Endothelial cell of umbilical vein (primary cell): Measurements from ENCODE around the gene CCDC183. TPM values are rescaled to one million over a fixed set of nuclear protein-coding genes. Genes with fewer than 3 reads are reported as not detected.

Experiments
- BruUV-seq: library from RNA; stranded (reverse); fragments of 400-500 nt; replicated peaks from 2 replicates; lab custom pipeline; 2021; lab: Mats Ljungman, UMichigan
- CTCF ChIA-PET: fragments of 300-600, 350-600 bp; sonication (Branson Sonifier 250); formaldehyde crosslinking; loops from one replicate; lab custom pipeline; 2021; ENCODE audit warnings: antibody characterized with exemption, inconsistent platforms; lab: Charles Lee
- POLR2A ChIA-PET: fragments of 300-600, 350-600 bp; sonication (Branson Sonifier 250); formaldehyde crosslinking; loops from one replicate; lab custom pipeline; 2021; ENCODE audit warnings: antibody characterized with exemption, inconsistent platforms; lab: Charles Lee
- DNase-seq: peaks from one replicate; pipeline ENCODE4 v3.0.0-alpha.2; 2011; ENCODE audit warnings: low read depth, low spot score
- FAIRE-seq: peaks from 2 replicates; lab custom pipeline; 2011; peaks lifted over from hg19 to GRCh38; lab: Jason Lieb, UNC
- H2AFZ ChIP-seq: 2 replicates; pipeline ENCODE4 v1.6.0; 2012; ENCODE audit warnings: low read depth, low read length, control low read depth, inconsistent platforms
- H3K27ac ChIP-seq: 2 replicates; pipeline ENCODE4 v1.5.1; 2011; ENCODE audit warnings: low read depth, mild to moderate bottlenecking, control low read depth, low read length, moderate library complexity; ENCODE audit not compliant: insufficient read depth
- H3K27me3 ChIP-seq, 2 experiments: 2 replicates each; pipeline versions ENCODE4 v1.6.0 to v1.6.1; 2011; ENCODE audit warnings: low read length in 2 of 2, mixed read lengths in 1 of 2; ENCODE audit not compliant: control insufficient read depth in 2 of 2, insufficient read depth in 2 of 2
- H3K36me3 ChIP-seq, 2 experiments: 2 replicates in 1 of 2; 3 replicates in 1 of 2; pipeline ENCODE4 v1.5.1; 2011; ENCODE audit warnings: low read length in 2 of 2, mild to moderate bottlenecking in 1 of 2, moderate library complexity in 1 of 2; ENCODE audit not compliant: control insufficient read depth in 2 of 2, insufficient read depth in 2 of 2; ENCODE audit errors: extremely low read depth in 1 of 2
- H3K4me1 ChIP-seq: 3 replicates; pipeline ENCODE4 v1.5.1; 2011; ENCODE audit warnings: mild to moderate bottlenecking, low read length; ENCODE audit not compliant: control insufficient read depth, insufficient read depth; ENCODE audit errors: extremely low read depth
- H3K4me2 ChIP-seq: 2 replicates; pipeline ENCODE4 v1.6.1; 2011; ENCODE audit warnings: low read length, control low read depth, mixed read lengths; ENCODE audit not compliant: insufficient read depth
- H3K4me3 ChIP-seq, 3 experiments: fragments of 200-600 bp in 1 of 3; sonication (generic), shearing (Covaris generic) in 1 of 3; replicated peaks in 1 of 3; 2 replicates each; pipeline ENCODE4 v1.5.1; 2011 to 2016; ENCODE audit warnings: control low read depth in 3 of 3, low read length in 3 of 3, mild to moderate bottlenecking in 2 of 3, inconsistent platforms in 1 of 3, low read depth in 1 of 3, moderate library complexity in 1 of 3; ENCODE audit not compliant: insufficient read depth in 1 of 3
- H3K79me2 ChIP-seq: 2 replicates; pipeline ENCODE4 v1.6.0; 2012; ENCODE audit warnings: low read length, inconsistent platforms; ENCODE audit not compliant: control insufficient read depth, insufficient read depth
- H3K9ac ChIP-seq: replicated peaks from 2 replicates; pipeline ENCODE3; 2011; ENCODE audit warnings: low read length, control low read depth; ENCODE audit not compliant: insufficient read depth; ENCODE audit errors: extremely low read depth
- H3K9me1 ChIP-seq: replicated peaks from 3 replicates; pipeline ENCODE4 v1.6.0; 2011; ENCODE audit warnings: mild to moderate bottlenecking, low read length; ENCODE audit not compliant: control insufficient read depth, insufficient read depth; ENCODE audit errors: extremely low read depth
- H3K9me3 ChIP-seq: replicated peaks from 2 replicates; pipeline ENCODE4 v1.5.1; 2012; ENCODE audit warnings: low read length, inconsistent platforms; ENCODE audit not compliant: control insufficient read depth, insufficient read depth
- H4K20me1 ChIP-seq: replicated peaks from 2 replicates; pipeline ENCODE3; 2011; ENCODE audit warnings: mild to moderate bottlenecking, low read length; ENCODE audit not compliant: control insufficient read depth, insufficient read depth; ENCODE audit errors: extremely low read depth
- CTCF ChIP-seq, 2 donors: IDR thresholded peaks; 1 replicate in 1 of 2; 2 replicates in 1 of 2; pipeline ENCODE4 v1.5.1; 2011; ENCODE audit warnings: low read length in 2 of 2, mild to moderate bottlenecking in 2 of 2, moderate library complexity in 2 of 2, control low read depth in 1 of 2, inconsistent platforms in 1 of 2, low read depth in 1 of 2; ENCODE audit not compliant: insufficient read depth in 1 of 2; ENCODE audit errors: extremely low read depth in 1 of 2
- EZH2 ChIP-seq: IDR thresholded peaks from 2 replicates; pipeline ENCODE4 v1.6.1; 2012; ENCODE audit warnings: borderline replicate concordance, low read depth, mild to moderate bottlenecking, moderate library complexity, low read length, inconsistent platforms; ENCODE audit not compliant: severe bottlenecking
- FOS ChIP-seq: IDR thresholded peaks from 2 replicates; pipeline ENCODE4 v1.6.1; 2011; ENCODE audit warnings: mild to moderate bottlenecking, low read length, moderate library complexity, borderline replicate concordance; ENCODE audit not compliant: insufficient read depth
- GATA2 ChIP-seq: IDR thresholded peaks from 2 replicates; pipeline ENCODE4 v1.7.0; 2011; ENCODE audit warnings: low read depth, mild to moderate bottlenecking, moderate library complexity, mixed read lengths, low read length; ENCODE audit not compliant: insufficient read length, insufficient read depth
- MAX ChIP-seq: IDR thresholded peaks from 2 replicates; pipeline ENCODE4 v1.6.1; 2011; ENCODE audit not compliant: insufficient read depth, insufficient read length
- MYC ChIP-seq: IDR thresholded peaks from one replicate; pipeline ENCODE4 v1.6.1; 2011; ENCODE audit warnings: mild to moderate bottlenecking, low read depth, low read length
- POLR2A ChIP-seq: IDR thresholded peaks from 2 replicates; pipeline ENCODE4 v1.6.1; 2012; ENCODE audit warnings: low read depth, mild to moderate bottlenecking, control low read depth, low read length
- POLR2AphosphoS5 ChIP-seq: IDR thresholded peaks from 2 replicates; pipeline ENCODE4 v1.6.1; 2012; ENCODE audit warnings: low read depth, mild to moderate bottlenecking, control low read depth, low read length, moderate library complexity; ENCODE audit not compliant: insufficient read depth
- dilution Hi-C: fragments of 300-500 bp; cut with MboI; formaldehyde crosslinking; loops from one replicate; pipeline ENCODE4 v1.15.0; 2019; ENCODE audit warnings: low sequenced_read_pairs; ENCODE audit not compliant: extremely low pct_ligation_motif_present
- intact Hi-C: fragments of 100-400 bp; cut with micrococcal nuclease; formaldehyde crosslinking; loops from one replicate; pipeline ENCODE4 v1.10.0; 2022
- polyA plus RNA-seq, 4 experiments: library from polyadenylated mRNA; depleted of rRNA in 3 of 4; stranded (reverse) in 3 of 4; unstranded in 1 of 4; fragments of >200 nt; gene quantifications; 2 replicates each; pipeline versions ENCODE4 v1.2.1 to v1.2.3, GENCODE V29; 2011 to 2012; ENCODE audit warnings: missing spikeins in 1 of 4
- total RNA-seq: library from RNA; stranded (reverse); gene quantifications from 2 replicates; pipeline ENCODE4 v1.2.3, GENCODE V29; 2021

The CCDC183 gene
- total and polyA plus RNA-seq, 2 donors (not counting 3 experiments of a cell fraction or from before 2014, with no cell fraction given) = 0.50 TPM; not detected in 1

- dilution Hi-C loops = loop anchor here (25.0 kb wide), 1 partner anchor 114 kb away; the partner anchor contains the start of genes C8G and FBXW5
- Histone ChIP-seq H3K4me1 (peaks cover 6% of the 10 kb centered on the region), H2AFZ (no peak overlapping the region), H3K4me2 (no peak overlapping the region), H4K20me1 (no peaks in the 10 kb centered on the region), H3K9me3 (no peaks in the 10 kb centered on the region), H3K9me1 (no peaks in the 10 kb centered on the region), H3K27ac (no peak overlapping the region), H3K79me2 (peaks cover 13% of the 10 kb centered on the region), H3K4me3 (no peak overlapping the region), H3K9ac (no peak overlapping the region), H3K27me3 (no peaks in the 10 kb centered on the region), H3K36me3 (peaks cover 6 to 27% of the 10 kb centered on the region in 2 experiments)
- FAIRE-seq (no peak), DNase-seq (no peak)
- ChIA-PET POLR2A (no interaction called here), CTCF (interaction anchor here (1.7 kb wide), 1 partner anchor 18 kb away, joined by 6 read pairs; the partner anchor contains the start of gene AJM1)
- BruUV-seq = no TSS peak
- no peak for TF ChIP-seq EZH2
- no peak for TF ChIP-seq GATA2
- TF ChIP-seq CTCF (IDR thresholded peaks at IDR 0.05; ENCODE audit: extremely low read depth in 1 of 2, insufficient read depth in 1 of 2, low read depth in 1 of 2, low read length in 2 of 2) = no peak
- no peak for TF ChIP-seq POLR2A
- no peak for TF ChIP-seq MYC
- no peak for TF ChIP-seq POLR2AphosphoS5
- no peak for TF ChIP-seq FOS
- no peak for TF ChIP-seq MAX
- intact Hi-C loops = no loop called here
Measured at GRCh38 chr9:136823136-136824046, 27.3 kb downstream of the CCDC183 start.
